CD4-positive, alpha-beta T cell treated with Interleukin-10 for 1 hour (primary cell): ENCODE data around the gene CPPED1.
"Not testable (repeated sequence)": the region's sequence is repeated elsewhere in the genome, so short reads cannot be mapped to it uniquely, and the experiment has no call there.

ENCODE experiments used
- DNase-seq: peaks from one replicate; pipeline ENCODE4 v3.0.0-alpha.2; 2020

The CPPED1 gene

GRCh38 chr16:12801511-12802042, 2.1 kb downstream of the CPPED1 start:
- DNase-seq, result no peak

- DNase-seq, result no peak
Observed at GRCh38 chr16:12800817-12801216, 2.9 kb downstream of the CPPED1 start.

- DNase-seq, result not testable (repeated sequence)
Observed at GRCh38 chr16:12799996-12800395, 3.7 kb downstream of the CPPED1 start.

GRCh38 chr16:12798846-12799245, 4.8 kb downstream of the CPPED1 start:
- no peak for DNase-seq

GRCh38 chr16:12798171-12798570, 5.5 kb downstream of the CPPED1 start:
- DNase-seq, result no peak

GRCh38 chr16:12796498-12796897, 7.2 kb downstream of the CPPED1 start:
- no peak for DNase-seq

GRCh38 chr16:12794486-12795387, 8.9 kb downstream of the CPPED1 start:
- DNase-seq, result no peak

GRCh38 chr16:12793865-12794240, 9.8 kb downstream of the CPPED1 start:
- DNase-seq, result no peak

GRCh38 chr16:12793120-12793864, 10.4 kb downstream of the CPPED1 start:
- DNase-seq, result no peak

GRCh38 chr16:12792528-12792927, 11.2 kb downstream of the CPPED1 start:
- not testable (repeated sequence) for DNase-seq

GRCh38 chr16:12791340-12791739, 12.3 kb downstream of the CPPED1 start:
- DNase-seq, result no peak

GRCh38 chr16:12788758-12789157, 14.9 kb downstream of the CPPED1 start:
- no peak for DNase-seq

- DNase-seq, result no peak
Observed at GRCh38 chr16:12786081-12786480, 17.6 kb downstream of the CPPED1 start.

- no peak for DNase-seq
Observed at GRCh38 chr16:12784076-12784475, 19.6 kb downstream of the CPPED1 start.

- DNase-seq, result no peak
Observed at GRCh38 chr16:12781777-12782176, 21.9 kb downstream of the CPPED1 start.

GRCh38 chr16:12780467-12780866, 23.2 kb downstream of the CPPED1 start:
- no peak for DNase-seq

- DNase-seq, result no peak
Observed at GRCh38 chr16:12778726-12779125, 25.0 kb downstream of the CPPED1 start.

- DNase-seq, result no peak
Observed at GRCh38 chr16:12775656-12776236, 27.9 kb downstream of the CPPED1 start.

- DNase-seq, result no peak
Observed at GRCh38 chr16:12773221-12773620, 30.5 kb downstream of the CPPED1 start.

- DNase-seq, result no peak
Observed at GRCh38 chr16:12771341-12771798, 32.3 kb downstream of the CPPED1 start.

- DNase-seq, result no peak
Observed at GRCh38 chr16:12769525-12769924, 34.2 kb downstream of the CPPED1 start.

GRCh38 chr16:12767897-12768296, 35.8 kb downstream of the CPPED1 start:
- DNase-seq, result peak; percentile 9

- no peak for DNase-seq
Observed at GRCh38 chr16:12766853-12767252, 36.8 kb downstream of the CPPED1 start.
